Caco-2 (cell line): Measurements from ENCODE around the gene PRCD. TPM values are rescaled to one million over a fixed set of nuclear protein-coding genes. Genes with fewer than 3 reads are reported as not detected.

ENCODE experiments used
- Bru-seq: library from RNA; stranded (reverse); fragments of 400-500 nt; gene quantifications from one replicate; lab custom pipeline; 2021; lab: Mats Ljungman, UMichigan
- BruChase-seq, 2 experiments: library from RNA; stranded (reverse); fragments of 400-500 nt; gene quantifications; one replicate each; lab custom pipeline; 2021; lab: Mats Ljungman, UMichigan
- BruUV-seq: library from RNA; stranded (reverse); fragments of 400-500 nt; replicated peaks from 2 replicates; lab custom pipeline; 2021; lab: Mats Ljungman, UMichigan
- CTCF ChIA-PET: fragments of 300-600 bp; sonication (Branson Sonifier 250); formaldehyde crosslinking; loops from one replicate; lab custom pipeline; 2022; ENCODE audit warnings: antibody characterized with exemption; lab: Charles Lee
- POLR2A ChIA-PET: fragments of 300-600 bp; sonication (Branson Sonifier 250); formaldehyde crosslinking; loops from one replicate; lab custom pipeline; 2022; ENCODE audit warnings: antibody characterized with exemption; lab: Charles Lee
- DNase-seq, 2 experiments: peaks; one replicate each; pipeline versions ENCODE4 v3.0.0 to v3.0.0-alpha.2; 2020 to 2022
- H3K27me3 ChIP-seq: replicated peaks from 2 replicates; pipeline ENCODE4 v1.6.0; 2011; ENCODE audit warnings: low read length; ENCODE audit not compliant: control insufficient read depth, insufficient read depth
- H3K36me3 ChIP-seq: 2 replicates; pipeline ENCODE4 v1.5.1; 2011; ENCODE audit warnings: low read length; ENCODE audit not compliant: control insufficient read depth, insufficient read depth
- H3K4me1 ChIP-seq: fragments of 250-450 bp; sonication (Bioruptor Pico); 2 replicates; pipeline ENCODE4 v1.5.1; 2020; ENCODE audit warnings: mild to moderate bottlenecking
- H3K4me3 ChIP-seq: 2 replicates; pipeline ENCODE4 v1.5.1; 2011; ENCODE audit warnings: low read depth, mild to moderate bottlenecking, control low read depth, low read length
- H3K9me3 ChIP-seq: fragments of 250-450 bp; sonication (Bioruptor Pico); 2 replicates; pipeline ENCODE4 v1.5.1; 2020; ENCODE audit warnings: mild to moderate bottlenecking, moderate library complexity
- H3K27ac Mint-ChIP-seq: one replicate; pipeline ENCODE4 v1.8.0; 2022; ENCODE audit warnings: mixed read lengths; ENCODE audit not compliant: unreplicated experiment
- H3K27me3 Mint-ChIP-seq: one replicate; pipeline ENCODE4 v1.8.0; 2022; ENCODE audit warnings: mixed read lengths; ENCODE audit not compliant: insufficient read depth, unreplicated experiment
- H3K36me3 Mint-ChIP-seq: one replicate; pipeline ENCODE4 v1.8.0; 2022; ENCODE audit warnings: mild to moderate bottlenecking, mixed read lengths; ENCODE audit not compliant: insufficient read depth, unreplicated experiment
- H3K4me1 Mint-ChIP-seq: one replicate; pipeline ENCODE4 v1.8.0; 2022; ENCODE audit warnings: low read depth, mixed read lengths; ENCODE audit not compliant: unreplicated experiment
- H3K4me3 Mint-ChIP-seq: one replicate; pipeline ENCODE4 v1.8.0; 2022; ENCODE audit warnings: mild to moderate bottlenecking, moderate library complexity, mixed read lengths; ENCODE audit not compliant: unreplicated experiment
- H3K9me3 Mint-ChIP-seq: one replicate; pipeline ENCODE4 v1.8.0; 2022; ENCODE audit warnings: mixed read lengths; ENCODE audit not compliant: unreplicated experiment
- CTCF ChIP-seq, 2 experiments: fragments of 200-600 bp in 1 of 2; IDR thresholded peaks; 1 replicate in 1 of 2; 2 replicates in 1 of 2; pipeline versions ENCODE4 v1.5.1 to v1.8.0; 2011 to 2022; ENCODE audit warnings: antibody characterized with exemption in 1 of 2, control low read depth in 1 of 2, inconsistent platforms in 1 of 2, low read depth in 1 of 2, low read length in 1 of 2, mild to moderate bottlenecking in 1 of 2, moderate library complexity in 1 of 2; ENCODE audit not compliant: insufficient read depth in 1 of 2, severe bottlenecking in 1 of 2, unreplicated experiment in 1 of 2
- intact Hi-C: fragments of 100-400 bp; cut with micrococcal nuclease; formaldehyde crosslinking; loops from one replicate; pipeline ENCODE4 v1.10.0; 2022; ENCODE audit not compliant: unreplicated experiment
- long read RNA-seq: library from polyadenylated mRNA; stranded (forward); transcript quantifications from one replicate; pipeline ENCODE4 v2.0.0, GENCODE V29; 2022
- total RNA-seq: library from RNA; stranded (reverse); gene quantifications from 2 replicates; pipeline ENCODE4 v1.2.3, GENCODE V29; 2022

Gene PRCD
- not detected in 2 replicates for total RNA-seq
- not detected for Bru-seq, nascent RNA
- not detected for BruChase-seq, experiment 1, labeled RNA remaining after a 2-hour chase
- not detected for BruChase-seq, experiment 2, labeled RNA remaining after a 6-hour chase
- long read RNA-seq, partial matches to known transcripts, result 0 of 7 reads
- long read RNA-seq, other reads (novel, unspliced or antisense), result 7 of 7 reads

- H3K27me3 Mint-ChIP-seq, result no peaks in the 10 kb centered on the region
- POLR2A ChIA-PET, result interaction anchor here (1.5 kb wide), 1 partner anchor 18 kb away, joined by 9 read pairs; no protein-coding TSS in a partner anchor
- Histone ChIP-seq H3K4me1 (peaks cover 9% of the 10 kb centered on the region), H3K36me3 (no peaks in the 10 kb centered on the region), H3K4me3 (peak within 1 kb of the TSS; percentile 30), H3K27me3 (no peaks in the 10 kb centered on the region), H3K9me3 (no peaks in the 10 kb centered on the region)
- DNase-seq, result no peak
- H3K27ac Mint-ChIP-seq, result peak within 1 kb of the TSS; percentile 44
- H3K4me3 Mint-ChIP-seq, result peak within 1 kb of the TSS; percentile 73
- peaks cover 8% of the 10 kb centered on the region for H3K4me1 Mint-ChIP-seq
- no peak for TF ChIP-seq CTCF (IDR thresholded peaks at IDR 0.05; ENCODE audit: insufficient read depth in 1 of 2, low read depth in 1 of 2, low read length in 1 of 2, severe bottlenecking in 1 of 2, unreplicated experiment in 1 of 2)
- CTCF ChIA-PET, result interaction anchor here (1.2 to 2.3 kb wide), 3 partner anchors 11 to 84 kb away, joined by 3 to 21 read pairs (median 3); no protein-coding TSS in a partner anchor
- no TSS peak for BruUV-seq
- no peaks in the 10 kb centered on the region for H3K9me3 Mint-ChIP-seq
- peaks cover 5% of the 10 kb centered on the region for H3K36me3 Mint-ChIP-seq
- intact Hi-C loops, result no loop called here
Measured at GRCh38 chr17:76539631-76540271, at the start of gene PRCD. PRCD (plus strand) TSS chr17:76540044; CDS start chr17:76540142, 98 bp downstream.

GRCh38 chr17:76490112-76490710 lies 49.6 kb upstream of the PRCD start:
- intact Hi-C loops, result no loop called here
- CTCF ChIA-PET, result interaction anchor here (0.6 to 1.0 kb wide), 3 partner anchors 19 to 114 kb away, joined by 3 read pairs; no protein-coding TSS in a partner anchor
- BruUV-seq, result no TSS peak
- H3K4me1 Mint-ChIP-seq, result no peaks in the 10 kb centered on the region
- peaks cover 12% of the 10 kb centered on the region for H3K36me3 Mint-ChIP-seq
- H3K4me3 Mint-ChIP-seq, result no peak overlapping the region
- no peaks in the 10 kb centered on the region for H3K36me3 ChIP-seq
- no peak overlapping the region for H3K27ac Mint-ChIP-seq
- no peaks in the 10 kb centered on the region for H3K27me3 ChIP-seq
- DNase-seq, result no peak
- H3K4me1 ChIP-seq, result peaks cover 10% of the 10 kb centered on the region
- H3K4me3 ChIP-seq, result no peak overlapping the region
- H3K9me3 Mint-ChIP-seq, result no peaks in the 10 kb centered on the region
- H3K27me3 Mint-ChIP-seq, result no peaks in the 10 kb centered on the region
- no peak for TF ChIP-seq CTCF (IDR thresholded peaks at IDR 0.05; ENCODE audit: insufficient read depth in 1 of 2, low read depth in 1 of 2, low read length in 1 of 2, severe bottlenecking in 1 of 2, unreplicated experiment in 1 of 2)
- H3K9me3 ChIP-seq, result no peaks in the 10 kb centered on the region
- POLR2A ChIA-PET, result no interaction called here
